ENCODE measurements around the gene GJB1.

GJB1 gene

DNA sequence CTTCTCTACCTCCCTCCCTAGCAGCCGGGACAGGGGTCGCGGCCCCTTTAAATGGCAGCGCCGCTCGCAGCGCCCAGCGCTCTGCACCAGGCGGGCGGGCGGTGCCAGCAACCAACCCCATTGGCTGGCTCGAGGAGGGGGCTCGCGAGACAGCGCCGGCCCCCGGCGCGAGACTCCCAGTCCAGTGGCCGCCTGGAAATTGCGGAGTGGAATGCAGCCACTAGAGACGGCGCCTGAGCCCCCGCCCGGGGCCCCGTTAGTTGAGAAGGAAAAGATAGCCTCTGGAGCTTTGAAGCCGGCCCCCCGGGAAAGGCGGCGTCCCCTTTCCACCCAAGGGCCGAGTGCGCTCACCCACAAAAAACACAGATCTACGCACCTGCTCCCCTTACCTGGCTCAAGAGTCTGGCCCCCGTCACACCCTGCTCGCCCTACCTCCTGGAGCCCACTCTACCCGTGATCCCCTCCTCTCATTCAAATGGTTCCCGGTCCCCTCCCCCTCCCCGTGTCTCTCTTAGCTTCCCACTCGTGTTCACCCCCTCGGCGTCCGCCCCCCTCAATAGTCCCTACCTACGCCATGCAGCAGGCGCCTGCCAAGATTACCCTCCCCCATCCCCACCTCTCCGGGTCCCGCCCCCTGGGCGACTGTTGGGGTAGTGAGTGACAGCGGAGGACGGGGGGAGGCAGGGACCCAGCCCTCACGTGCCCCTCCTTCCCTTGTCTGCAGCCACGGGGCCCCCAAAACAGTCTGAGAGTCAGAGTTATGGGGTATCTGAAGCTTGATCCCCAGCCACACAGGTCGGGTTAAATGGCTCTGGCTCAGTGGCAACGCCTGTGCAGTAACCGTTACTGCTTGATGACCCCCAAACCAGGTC, 31.3 kb downstream of the GJB1 start, which contains the start of gene ZMYM3 (continued):
- TF ChIP-seq, protein P1, sequence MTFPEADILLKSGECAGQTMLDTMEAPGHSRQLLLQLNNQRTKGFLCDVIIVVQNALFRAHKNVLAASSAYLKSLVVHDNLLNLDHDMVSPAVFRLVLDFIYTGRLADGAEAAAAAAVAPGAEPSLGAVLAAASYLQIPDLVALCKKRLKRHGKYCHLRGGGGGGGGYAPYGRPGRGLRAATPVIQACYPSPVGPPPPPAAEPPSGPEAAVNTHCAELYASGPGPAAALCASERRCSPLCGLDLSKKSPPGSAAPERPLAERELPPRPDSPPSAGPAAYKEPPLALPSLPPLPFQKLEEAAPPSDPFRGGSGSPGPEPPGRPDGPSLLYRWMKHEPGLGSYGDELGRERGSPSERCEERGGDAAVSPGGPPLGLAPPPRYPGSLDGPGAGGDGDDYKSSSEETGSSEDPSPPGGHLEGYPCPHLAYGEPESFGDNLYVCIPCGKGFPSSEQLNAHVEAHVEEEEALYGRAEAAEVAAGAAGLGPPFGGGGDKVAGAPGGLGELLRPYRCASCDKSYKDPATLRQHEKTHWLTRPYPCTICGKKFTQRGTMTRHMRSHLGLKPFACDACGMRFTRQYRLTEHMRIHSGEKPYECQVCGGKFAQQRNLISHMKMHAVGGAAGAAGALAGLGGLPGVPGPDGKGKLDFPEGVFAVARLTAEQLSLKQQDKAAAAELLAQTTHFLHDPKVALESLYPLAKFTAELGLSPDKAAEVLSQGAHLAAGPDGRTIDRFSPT (tag by site-specific recombination; IDR thresholded peaks at IDR 0.05): peak; percentile 94
- TF ChIP-seq ZBTB20 (tag by site-specific recombination; IDR thresholded peaks at IDR 0.05): peak; percentile 72; the same call in 1 of the 2 replicates
- TF ChIP-seq, protein P2, sequence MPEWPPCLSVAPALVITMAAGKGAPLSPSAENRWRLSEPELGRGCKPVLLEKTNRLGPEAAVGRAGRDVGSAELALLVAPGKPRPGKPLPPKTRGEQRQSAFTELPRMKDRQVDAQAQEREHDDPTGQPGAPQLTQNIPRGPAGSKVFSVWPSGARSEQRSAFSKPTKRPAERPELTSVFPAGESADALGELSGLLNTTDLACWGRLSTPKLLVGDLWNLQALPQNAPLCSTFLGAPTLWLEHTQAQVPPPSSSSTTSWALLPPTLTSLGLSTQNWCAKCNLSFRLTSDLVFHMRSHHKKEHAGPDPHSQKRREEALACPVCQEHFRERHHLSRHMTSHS (tag by site-specific recombination; IDR thresholded peaks at IDR 0.05): no peak
- TF ChIP-seq, protein P3, sequence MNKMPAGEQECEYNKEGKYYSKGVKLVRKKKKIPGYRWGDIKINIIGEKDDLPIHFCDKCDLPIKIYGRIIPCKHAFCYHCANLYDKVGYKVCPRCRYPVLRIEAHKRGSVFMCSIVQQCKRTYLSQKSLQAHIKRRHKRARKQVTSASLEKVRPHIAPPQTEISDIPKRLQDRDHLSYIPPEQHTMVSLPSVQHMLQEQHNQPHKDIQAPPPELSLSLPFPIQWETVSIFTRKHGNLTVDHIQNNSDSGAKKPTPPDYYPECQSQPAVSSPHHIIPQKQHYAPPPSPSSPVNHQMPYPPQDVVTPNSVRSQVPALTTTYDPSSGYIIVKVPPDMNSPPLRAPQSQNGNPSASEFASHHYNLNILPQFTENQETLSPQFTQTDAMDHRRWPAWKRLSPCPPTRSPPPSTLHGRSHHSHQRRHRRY (tag by site-specific recombination; IDR thresholded peaks at IDR 0.05): no peak
- TF ChIP-seq IKZF3 (tag by site-specific recombination; IDR thresholded peaks at IDR 0.05): peak; percentile 38; the same call in 1 of the 2 replicates
- TF ChIP-seq, protein P4, sequence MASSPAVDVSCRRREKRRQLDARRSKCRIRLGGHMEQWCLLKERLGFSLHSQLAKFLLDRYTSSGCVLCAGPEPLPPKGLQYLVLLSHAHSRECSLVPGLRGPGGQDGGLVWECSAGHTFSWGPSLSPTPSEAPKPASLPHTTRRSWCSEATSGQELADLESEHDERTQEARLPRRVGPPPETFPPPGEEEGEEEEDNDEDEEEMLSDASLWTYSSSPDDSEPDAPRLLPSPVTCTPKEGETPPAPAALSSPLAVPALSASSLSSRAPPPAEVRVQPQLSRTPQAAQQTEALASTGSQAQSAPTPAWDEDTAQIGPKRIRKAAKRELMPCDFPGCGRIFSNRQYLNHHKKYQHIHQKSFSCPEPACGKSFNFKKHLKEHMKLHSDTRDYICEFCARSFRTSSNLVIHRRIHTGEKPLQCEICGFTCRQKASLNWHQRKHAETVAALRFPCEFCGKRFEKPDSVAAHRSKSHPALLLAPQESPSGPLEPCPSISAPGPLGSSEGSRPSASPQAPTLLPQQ (tag by site-specific recombination; IDR thresholded peaks at IDR 0.05): peak; percentile 96
- TF ChIP-seq ZNF549 (tag by site-specific recombination; IDR thresholded peaks at IDR 0.05): no peak
- peak; percentile 43; the same call in 1 of the 2 replicates for TF ChIP-seq BCL11B (tag by site-specific recombination; IDR thresholded peaks at IDR 0.05; ENCODE audit: low read depth)
- TF ChIP-seq ZNF433 (tag by site-specific recombination; IDR thresholded peaks at IDR 0.05; ENCODE audit: low read depth): no peak
- TF ChIP-seq ZNF610 (tag by site-specific recombination; IDR thresholded peaks at IDR 0.05; ENCODE audit: borderline replicate concordance): peak; percentile 95
- TF ChIP-seq ZNF239 (tag by site-specific recombination; IDR thresholded peaks at IDR 0.05): no peak
- peak; percentile 48; the same call in 1 of the 2 replicates for TF ChIP-seq OVOL3 (tag by site-specific recombination; IDR thresholded peaks at IDR 0.05)
- TF ChIP-seq ZNF138 (tag by site-specific recombination; IDR thresholded peaks at IDR 0.05; ENCODE audit: borderline replicate concordance): no peak
- TF ChIP-seq MZF1 (tag by site-specific recombination; IDR thresholded peaks at IDR 0.05; ENCODE audit: borderline replicate concordance): peak; percentile 30; the same call in 1 of the 2 replicates
- peak; percentile 58 for TF ChIP-seq SP3 (tag by site-specific recombination; IDR thresholded peaks at IDR 0.05)
- peak; percentile 55; the same call in 1 of the 2 replicates for TF ChIP-seq ZNF664 (tag by site-specific recombination; IDR thresholded peaks at IDR 0.05)
- peak; percentile 76; the same call in 1 of the 2 replicates for TF ChIP-seq ZNF335 (tag by site-specific recombination; conservative IDR thresholded peaks at IDR 0.05)
- TF ChIP-seq ZNF76 (tag by site-specific recombination; IDR thresholded peaks at IDR 0.05; ENCODE audit: borderline replicate concordance, low read depth): peak; percentile 85
- peak; percentile 37 for TF ChIP-seq ZBTB8A (tag by site-specific recombination; IDR thresholded peaks at IDR 0.05)
- peak; percentile 52 for TF ChIP-seq ZIC2 (tag by site-specific recombination; IDR thresholded peaks at IDR 0.05)
- peak; percentile 21 for TF ChIP-seq KLF1 (tag by site-specific recombination; IDR thresholded peaks at IDR 0.05)
- TF ChIP-seq, protein P5, sequence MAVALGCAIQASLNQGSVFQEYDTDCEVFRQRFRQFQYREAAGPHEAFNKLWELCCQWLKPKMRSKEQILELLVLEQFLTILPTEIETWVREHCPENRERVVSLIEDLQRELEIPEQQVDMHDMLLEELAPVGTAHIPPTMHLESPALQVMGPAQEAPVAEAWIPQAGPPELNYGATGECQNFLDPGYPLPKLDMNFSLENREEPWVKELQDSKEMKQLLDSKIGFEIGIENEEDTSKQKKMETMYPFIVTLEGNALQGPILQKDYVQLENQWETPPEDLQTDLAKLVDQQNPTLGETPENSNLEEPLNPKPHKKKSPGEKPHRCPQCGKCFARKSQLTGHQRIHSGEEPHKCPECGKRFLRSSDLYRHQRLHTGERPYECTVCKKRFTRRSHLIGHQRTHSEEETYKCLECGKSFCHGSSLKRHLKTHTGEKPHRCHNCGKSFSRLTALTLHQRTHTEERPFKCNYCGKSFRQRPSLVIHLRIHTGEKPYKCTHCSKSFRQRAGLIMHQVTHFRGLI (tag by site-specific recombination; IDR thresholded peaks at IDR 0.05): peak; percentile 57; the same call in 1 of the 2 replicates
- TF ChIP-seq ZNF843 (tag by site-specific recombination; IDR thresholded peaks at IDR 0.05): 0 out of 2 replicates have a peak, but pooled peaks have one; percentile 18
- no peak for TF ChIP-seq ZNF837 (tag by site-specific recombination; IDR thresholded peaks at IDR 0.05)
- 0 out of 2 replicates have a peak, but pooled peaks have one; percentile 27 for TF ChIP-seq GLI4 (tag by site-specific recombination; IDR thresholded peaks at IDR 0.05)
- no peak for TF ChIP-seq ZNF202 (tag by site-specific recombination; IDR thresholded peaks at IDR 0.05; ENCODE audit: borderline replicate concordance)
- peak; percentile 25; the same call in 1 of the 2 replicates for TF ChIP-seq YY1 (tag by site-specific recombination; IDR thresholded peaks at IDR 0.05)
- TF ChIP-seq, protein P6, sequence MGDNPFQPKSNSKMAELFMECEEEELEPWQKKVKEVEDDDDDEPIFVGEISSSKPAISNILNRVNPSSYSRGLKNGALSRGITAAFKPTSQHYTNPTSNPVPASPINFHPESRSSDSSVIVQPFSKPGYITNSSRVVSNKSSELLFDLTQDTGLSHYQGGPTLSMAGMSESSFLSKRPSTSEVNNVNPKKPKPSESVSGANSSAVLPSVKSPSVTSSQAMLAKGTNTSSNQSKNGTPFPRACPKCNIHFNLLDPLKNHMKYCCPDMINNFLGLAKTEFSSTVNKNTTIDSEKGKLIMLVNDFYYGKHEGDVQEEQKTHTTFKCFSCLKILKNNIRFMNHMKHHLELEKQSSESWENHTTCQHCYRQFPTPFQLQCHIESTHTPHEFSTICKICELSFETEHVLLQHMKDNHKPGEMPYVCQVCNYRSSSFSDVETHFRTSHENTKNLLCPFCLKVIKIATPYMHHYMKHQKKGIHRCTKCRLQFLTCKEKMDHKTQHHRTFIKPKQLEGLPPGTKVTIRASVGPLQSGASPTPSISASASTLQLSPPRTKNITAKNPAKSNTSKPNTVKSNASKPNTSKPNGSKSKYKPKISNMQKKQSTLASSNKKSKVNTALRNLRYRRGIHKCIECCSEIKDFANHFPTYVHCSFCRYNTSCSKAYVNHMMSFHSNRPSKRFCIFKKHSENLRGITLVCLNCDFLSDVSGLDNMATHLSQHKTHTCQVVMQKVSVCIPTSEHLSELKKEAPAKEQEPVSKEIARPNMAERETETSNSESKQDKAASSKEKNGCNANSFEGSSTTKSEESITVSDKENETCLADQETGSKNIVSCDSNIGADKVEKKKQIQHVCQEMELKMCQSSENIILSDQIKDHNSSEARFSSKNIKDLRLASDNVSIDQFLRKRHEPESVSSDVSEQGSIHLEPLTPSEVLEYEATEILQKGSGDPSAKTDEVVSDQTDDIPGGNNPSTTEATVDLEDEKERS (tag by site-specific recombination; IDR thresholded peaks at IDR 0.05): 0 out of 2 replicates have a peak, but pooled peaks have one; percentile 15
- TF ChIP-seq EGR2 (tag by site-specific recombination; IDR thresholded peaks at IDR 0.05; ENCODE audit: low read depth): peak; percentile 92

Data from HEK293 (cell line).